ENCODE data around the gene VSTM2L. TPM values are rescaled to one million over a fixed set of nuclear protein-coding genes. Genes with fewer than 3 reads are reported as not detected.

VSTM2L gene
- polyA plus RNA-seq, 1 donor (not counting 4 experiments of a cell fraction or from before 2014, with no cell fraction given): 0.75 TPM

GRCh38 chr20:37986044-37986858 is 83.3 kb downstream of the VSTM2L start:
- Histone ChIP-seq H2AFZ (ENCODE audit: control insufficient read depth, low read length) (no peak overlapping the region), H3K4me2 (ENCODE audit: control insufficient read depth, extremely low read depth, insufficient read depth, low read depth, low read length) (no peak overlapping the region), H3K4me3 (ENCODE audit: control insufficient read depth in 2 of 3, extremely low read depth in 1 of 3, insufficient read depth in 2 of 3, low read depth in 1 of 3, low read length in 3 of 3) (no peak overlapping the region), H3K79me2 (ENCODE audit: control insufficient read depth, insufficient read depth, low read length) (no peaks in the 10 kb centered on the region), H3K9ac (ENCODE audit: control insufficient read depth, extremely low read depth, insufficient read depth, low read length) (no peak overlapping the region), H3K27ac (ENCODE audit: control insufficient read depth, insufficient read depth, low read length) (no peak overlapping the region), H3K9me1 (ENCODE audit: control insufficient read depth, extremely low read depth, insufficient read depth, low read length) (no peaks in the 10 kb centered on the region), H4K20me1 (ENCODE audit: control insufficient read depth, extremely low read depth, insufficient read depth, low read length) (no peaks in the 10 kb centered on the region), H3K27me3 (ENCODE audit: control insufficient read depth, extremely low read depth, insufficient read depth, low read length) (no peaks in the 10 kb centered on the region), H3K4me1 (ENCODE audit: control insufficient read depth, extremely low read depth, insufficient read depth, low read length) (peaks cover 16% of the 10 kb centered on the region), H3K9me3 (ENCODE audit: control insufficient read depth, low read depth, low read length) (no peaks in the 10 kb centered on the region), H3K36me3 (ENCODE audit: control insufficient read depth in 2 of 2, extremely low read depth in 1 of 2, insufficient read depth in 2 of 2, low read length in 2 of 2) (peaks cover 4 to 6% of the 10 kb centered on the region in 2 experiments)
- no peak for TF ChIP-seq CTCF (optimal IDR thresholded peaks at IDR 0.05 in 1 of 3, IDR thresholded peaks at IDR 0.05 in 1 of 3, conservative IDR thresholded peaks at IDR 0.05 in 1 of 3; ENCODE audit: extremely low read depth in 1 of 3, insufficient read depth in 2 of 3, low read length in 3 of 3)
- TF ChIP-seq EZH2 (IDR thresholded peaks at IDR 0.05; ENCODE audit: low read length): no peak
- dilution Hi-C loops (cut with MboI; ENCODE audit: extremely low pct_ligation_motif_present, low sequenced_read_pairs): no loop called here
- no peak for DNase-seq (ENCODE audit: low read depth, low spot score)
- FAIRE-seq: no peak

- FAIRE-seq (no peak), DNase-seq (ENCODE audit: low read depth, low spot score) (no peak)
- Histone ChIP-seq H3K27me3 (ENCODE audit: control insufficient read depth, extremely low read depth, insufficient read depth, low read length) (no peaks in the 10 kb centered on the region), H3K9ac (ENCODE audit: control insufficient read depth, extremely low read depth, insufficient read depth, low read length) (no peak overlapping the region), H2AFZ (ENCODE audit: control insufficient read depth, low read length) (no peak overlapping the region), H3K9me1 (ENCODE audit: control insufficient read depth, extremely low read depth, insufficient read depth, low read length) (no peaks in the 10 kb centered on the region), H3K4me2 (ENCODE audit: control insufficient read depth, extremely low read depth, insufficient read depth, low read depth, low read length) (no peak overlapping the region), H4K20me1 (ENCODE audit: control insufficient read depth, extremely low read depth, insufficient read depth, low read length) (no peaks in the 10 kb centered on the region), H3K27ac (ENCODE audit: control insufficient read depth, insufficient read depth, low read length) (no peak overlapping the region), H3K36me3 (ENCODE audit: control insufficient read depth in 2 of 2, extremely low read depth in 1 of 2, insufficient read depth in 2 of 2, low read length in 2 of 2) (peaks cover 4 to 10% of the 10 kb centered on the region in 2 experiments), H3K4me1 (ENCODE audit: control insufficient read depth, extremely low read depth, insufficient read depth, low read length) (peaks cover 17% of the 10 kb centered on the region), H3K79me2 (ENCODE audit: control insufficient read depth, insufficient read depth, low read length) (no peaks in the 10 kb centered on the region), H3K9me3 (ENCODE audit: control insufficient read depth, low read depth, low read length) (no peaks in the 10 kb centered on the region), H3K4me3 (ENCODE audit: control insufficient read depth in 2 of 3, extremely low read depth in 1 of 3, insufficient read depth in 2 of 3, low read depth in 1 of 3, low read length in 3 of 3) (no peak overlapping the region)
- dilution Hi-C loops (cut with MboI; ENCODE audit: extremely low pct_ligation_motif_present, low sequenced_read_pairs): no loop called here
- TF ChIP-seq EZH2 (IDR thresholded peaks at IDR 0.05; ENCODE audit: low read length) (no peak), CTCF (optimal IDR thresholded peaks at IDR 0.05 in 1 of 3, IDR thresholded peaks at IDR 0.05 in 1 of 3, conservative IDR thresholded peaks at IDR 0.05 in 1 of 3; ENCODE audit: extremely low read depth in 1 of 3, insufficient read depth in 2 of 3, low read length in 3 of 3) (no peak)
Measured at GRCh38 chr20:37986873-37987601, 84.1 kb downstream of the VSTM2L start.
